ENCODE data around the gene SLC35F3.

SLC35F3 gene

DNA sequence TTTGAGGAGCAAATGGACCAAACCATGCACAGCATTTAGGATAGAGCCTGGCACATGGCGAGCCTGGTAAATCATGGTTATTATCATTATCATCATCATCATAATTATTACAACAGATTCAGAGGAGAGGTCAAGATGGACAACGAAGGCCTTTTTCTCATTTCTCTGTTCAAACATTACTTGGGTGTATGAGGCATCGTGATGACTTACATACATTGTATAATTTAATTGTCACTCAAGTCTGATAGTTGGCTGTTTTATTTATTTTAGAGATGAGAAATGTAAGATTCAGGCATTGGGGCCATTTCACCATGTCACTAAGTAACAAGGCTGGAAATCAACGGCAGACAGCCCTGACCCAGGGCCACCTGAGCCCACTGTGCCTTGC lies 68.1 kb downstream of the SLC35F3 start:
- no peak for DNase-seq (ENCODE audit: low read depth in 2 of 2)

GRCh38 chr1:233972951-233973635 lies 68.6 kb downstream of the SLC35F3 start:
- DNase-seq (ENCODE audit: low read depth in 2 of 2): no peak

GRCh38 chr1:233975486-233975885 lies 71.0 kb downstream of the SLC35F3 start:
- no peak for DNase-seq (ENCODE audit: low read depth in 2 of 2)

DNA sequence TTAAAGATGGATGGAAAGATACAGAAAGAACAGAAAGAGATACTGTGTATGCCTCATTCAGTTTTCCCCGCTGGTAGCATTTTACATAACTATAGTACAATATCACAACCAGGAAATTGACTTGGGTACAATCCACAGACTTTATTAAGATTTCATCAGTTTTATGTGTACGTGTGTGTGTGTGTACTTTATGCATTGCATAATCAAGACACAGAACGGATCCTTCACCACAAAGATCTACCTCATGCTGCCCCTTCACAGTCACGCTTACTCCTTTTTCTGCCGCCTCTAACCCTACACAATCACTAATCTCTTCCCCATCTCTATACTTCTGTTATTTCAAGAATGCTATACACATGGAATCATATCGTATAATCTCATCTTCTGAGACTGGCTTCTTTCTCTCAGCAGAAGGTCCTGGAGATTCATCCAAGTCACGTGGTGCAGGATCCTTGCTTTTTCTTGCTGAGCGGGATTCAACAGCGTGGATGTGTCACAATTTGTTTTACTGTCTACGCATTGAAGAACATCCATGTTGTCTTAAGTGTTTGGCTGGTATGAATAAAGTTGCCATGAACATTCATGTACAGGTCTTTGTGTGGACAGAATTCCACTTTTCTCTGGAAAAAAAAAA lies 76.7 kb downstream of the SLC35F3 start:
- DNase-seq (ENCODE audit: low read depth in 2 of 2): no peak

- no peak for DNase-seq (ENCODE audit: low read depth in 2 of 2)
These were observed 78.5 kb downstream of the SLC35F3 start for GRCh38 chr1:233982827-233983518.

DNA sequence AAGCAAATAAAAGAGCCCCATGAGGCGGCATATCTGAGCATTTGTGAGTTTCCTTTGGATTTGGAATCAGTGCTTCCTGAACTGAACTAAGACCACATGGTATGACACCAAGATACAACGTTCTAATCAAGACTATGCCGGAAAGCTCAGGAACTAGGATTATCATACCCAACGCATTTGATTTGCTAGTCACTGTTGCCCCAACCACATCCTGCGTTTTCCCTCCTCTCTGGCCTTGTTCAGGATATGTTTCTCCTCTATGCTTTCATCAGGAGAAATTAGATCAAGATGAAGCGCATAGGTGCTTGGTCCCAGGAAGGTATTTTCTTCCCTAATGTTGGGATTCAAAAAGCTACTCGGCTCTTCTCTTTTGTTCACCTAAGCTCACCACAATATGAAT lies 79.3 kb downstream of the SLC35F3 start:
- no peak for DNase-seq (ENCODE audit: low read depth in 2 of 2)

DNA sequence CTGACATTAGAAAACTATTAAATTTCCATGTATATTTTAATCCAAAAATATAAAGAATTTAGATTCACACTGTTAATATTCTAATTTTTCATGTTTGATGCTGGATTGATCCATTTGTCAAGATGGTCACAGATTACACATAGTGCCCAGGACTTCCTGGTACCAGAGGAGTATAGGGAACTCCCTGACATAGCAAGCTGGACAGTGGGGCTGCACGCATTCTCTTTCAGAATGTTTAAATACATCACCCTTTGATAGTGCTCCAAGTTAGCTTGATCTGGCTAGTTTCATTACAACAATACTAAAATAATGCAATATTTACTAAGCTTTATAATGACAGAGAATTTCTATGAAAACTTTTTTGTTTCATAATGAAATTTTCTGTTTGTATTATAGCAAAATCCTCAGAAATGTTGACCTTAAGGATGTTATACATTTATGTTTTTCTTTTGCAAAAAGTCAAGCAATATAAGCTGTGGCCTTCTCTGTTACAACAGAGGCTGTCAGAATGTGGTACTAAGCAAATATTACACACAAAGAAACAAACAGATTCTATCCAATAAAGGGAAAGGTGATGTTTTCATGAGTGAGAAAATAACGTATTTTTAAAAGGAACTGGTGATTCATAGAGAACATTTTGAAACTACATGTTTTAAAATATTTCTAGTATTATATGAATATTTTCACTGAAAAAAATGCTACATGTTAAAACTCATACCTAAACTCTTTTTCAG lies 84.7 kb downstream of the SLC35F3 start:
- DNase-seq (ENCODE audit: low read depth in 2 of 2): no peak

DNA sequence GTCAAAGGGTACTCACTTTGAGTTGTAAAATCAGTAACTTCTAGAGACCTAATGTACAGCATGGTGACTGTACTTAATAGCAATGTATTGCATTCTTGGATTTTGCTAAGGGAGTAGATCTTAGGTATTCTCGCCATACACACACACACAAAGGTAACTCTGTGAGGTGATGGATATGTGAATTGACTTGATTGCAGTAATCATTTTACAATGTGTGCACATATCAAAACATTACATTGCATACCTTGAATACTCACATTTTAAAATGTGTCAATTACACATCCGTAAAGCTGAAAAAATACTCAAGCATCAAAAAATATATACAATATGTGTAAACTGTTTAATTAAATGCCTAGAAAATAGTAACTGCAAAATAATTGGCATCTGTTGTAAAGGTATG lies 86.0 kb downstream of the SLC35F3 start:
- no peak for DNase-seq (ENCODE audit: low read depth in 2 of 2)

DNA sequence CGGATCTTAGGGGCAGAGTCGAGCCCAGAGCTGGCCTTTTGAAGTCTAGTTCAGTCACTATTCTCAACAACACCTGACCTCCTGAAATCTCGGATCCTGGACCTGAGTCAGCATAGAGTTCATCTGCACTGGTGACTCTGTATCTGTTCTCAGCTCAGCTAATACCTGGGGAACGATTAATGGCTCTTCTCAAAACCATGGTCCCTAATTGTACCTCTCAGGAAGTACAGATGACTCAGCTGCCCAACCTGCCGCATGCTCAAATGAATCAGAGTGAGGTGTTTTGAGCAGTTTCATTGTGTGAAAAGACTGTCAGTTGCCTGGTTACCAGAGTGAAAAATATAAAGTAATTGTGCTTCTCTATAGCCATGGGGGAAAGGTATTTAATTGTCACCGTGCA lies 89.2 kb downstream of the SLC35F3 start:
- no peak for DNase-seq (ENCODE audit: low read depth in 2 of 2)

GRCh38 chr1:233994112-233994511 lies 89.6 kb downstream of the SLC35F3 start:
- DNase-seq (ENCODE audit: low read depth in 2 of 2): no peak

GRCh38 chr1:233998456-233998855 lies 94.0 kb downstream of the SLC35F3 start:
- DNase-seq (ENCODE audit: low read depth in 2 of 2): no peak

GRCh38 chr1:233998891-233999290 lies 94.4 kb downstream of the SLC35F3 start:
- DNase-seq (ENCODE audit: low read depth in 2 of 2): no peak

DNA sequence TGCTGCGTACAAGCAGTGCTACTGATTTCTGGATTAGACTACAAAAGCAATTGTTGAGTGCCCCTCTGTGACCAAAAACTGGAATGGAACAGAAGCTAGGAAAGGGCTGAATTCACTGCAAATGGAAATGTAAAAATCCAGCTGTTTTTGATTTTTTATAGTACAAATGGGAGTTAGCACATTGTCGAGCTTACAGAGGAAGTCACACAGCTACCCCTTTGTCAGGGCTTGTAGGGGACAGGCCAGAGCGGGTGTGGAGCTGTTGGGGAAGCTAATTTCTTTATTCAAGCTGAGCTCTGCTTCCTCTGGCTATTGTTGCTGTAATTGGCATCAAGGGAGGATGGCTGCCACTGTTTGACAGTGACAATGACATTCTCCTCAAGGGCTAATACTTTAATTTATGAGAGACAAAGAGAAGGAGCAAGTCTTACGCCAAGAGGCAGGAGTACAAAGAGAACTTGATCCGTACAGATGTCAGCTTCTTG lies 96.1 kb downstream of the SLC35F3 start:
- no peak for DNase-seq (ENCODE audit: low read depth in 2 of 2)

GRCh38 chr1:234001817-234002216 lies 97.3 kb downstream of the SLC35F3 start:
- no peak for DNase-seq (ENCODE audit: low read depth in 2 of 2)

GRCh38 chr1:234004591-234004990 lies 100.1 kb downstream of the SLC35F3 start:
- no peak for DNase-seq (ENCODE audit: low read depth in 2 of 2)

GRCh38 chr1:234007684-234008083 lies 103.2 kb downstream of the SLC35F3 start:
- DNase-seq (ENCODE audit: low read depth in 2 of 2): no peak

GRCh38 chr1:234008591-234008990 lies 104.1 kb downstream of the SLC35F3 start:
- DNase-seq (ENCODE audit: low read depth in 2 of 2): no peak

DNA sequence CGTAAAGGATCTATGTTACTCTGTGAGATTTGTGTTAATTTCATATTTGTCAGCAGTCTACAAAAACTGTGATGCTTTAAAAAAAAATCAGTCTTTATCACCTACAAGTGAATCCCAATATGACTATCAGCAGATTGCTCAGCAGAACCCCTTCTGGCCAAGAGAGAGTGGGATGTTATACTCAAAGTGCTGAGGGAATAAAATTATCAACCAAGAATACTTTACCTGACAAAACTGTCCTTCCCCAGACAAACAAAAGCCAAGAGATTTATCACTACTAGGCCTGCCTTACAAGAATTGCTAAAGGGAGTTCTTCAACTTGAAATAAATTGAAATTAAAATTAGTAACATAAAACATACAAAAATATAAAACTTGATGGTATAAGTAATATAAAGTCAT lies 105.2 kb downstream of the SLC35F3 start:
- no peak for DNase-seq (ENCODE audit: low read depth in 2 of 2)

DNA sequence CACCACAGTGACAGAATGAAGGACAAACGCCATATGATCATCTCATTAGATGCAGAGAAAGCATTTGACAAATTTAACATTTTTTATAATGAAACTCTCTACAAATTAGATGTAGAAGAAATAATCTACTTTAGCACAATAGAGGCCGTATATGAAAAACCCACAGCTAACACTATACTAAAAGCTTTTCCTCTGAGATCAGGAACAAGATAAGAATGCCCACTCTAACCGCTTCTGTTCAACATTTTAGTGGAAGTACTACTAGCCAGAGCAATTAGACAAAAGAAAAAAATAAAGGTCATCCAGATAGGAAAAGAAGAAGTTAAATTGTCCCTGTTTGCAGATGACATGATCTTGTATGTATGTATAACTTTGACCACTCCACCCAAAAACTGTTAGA lies 109.7 kb downstream of the SLC35F3 start:
- DNase-seq (ENCODE audit: low read depth in 2 of 2): no peak

DNA sequence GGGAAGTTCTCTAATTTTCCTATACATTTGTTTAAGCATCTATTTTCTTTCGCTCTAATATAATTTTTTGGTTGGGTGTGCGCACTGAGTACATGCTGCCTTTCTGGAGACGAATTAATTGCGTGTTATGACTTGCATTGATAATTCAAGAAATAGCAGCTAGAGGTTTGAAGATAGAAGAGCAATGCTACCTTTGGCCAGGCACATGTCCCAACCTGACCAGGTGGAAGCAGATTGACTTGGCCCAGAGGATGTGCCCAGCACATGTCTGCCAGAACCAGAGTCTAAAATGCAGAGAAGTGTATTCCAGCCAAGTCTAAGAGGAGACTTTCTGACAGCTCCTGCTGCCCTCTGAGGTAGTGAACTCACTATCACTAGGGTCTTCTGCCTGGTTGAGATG lies 114.3 kb downstream of the SLC35F3 start:
- DNase-seq (ENCODE audit: low read depth in 2 of 2): no peak

- DNase-seq (ENCODE audit: low read depth in 2 of 2): no peak
These were observed 114.9 kb downstream of the SLC35F3 start for GRCh38 chr1:234019387-234019786.

- no peak for DNase-seq (ENCODE audit: low read depth in 2 of 2)
These were observed 117.8 kb downstream of the SLC35F3 start for GRCh38 chr1:234022302-234022701.

Data from stimulated activated CD8-positive, alpha-beta memory T cell treated with anti-CD3 and anti-CD28 coated beads, Interleukin-7, amount 100 ng/mL, for 4 hours (primary cell).